ENCODE measurements around the gene NUP93. TPM values are rescaled to one million over a fixed set of nuclear protein-coding genes. Genes with fewer than 3 reads are reported as not detected.
"Not testable (repeated sequence)": the region's sequence is repeated elsewhere in the genome, so short reads cannot be mapped to it uniquely, and the experiment has no call there.

NUP93 gene
- total and polyA plus RNA-seq, 2 of the 8 experiments (the other 6 are each of a cell fraction or from before 2014, with no cell fraction given): 147 to 201 TPM

- no peak for TF ChIP-seq EZH2 (IDR thresholded peaks at IDR 0.05; ENCODE audit: low read depth, low read length, severe bottlenecking)
- TF ChIP-seq PHF8 (conservative IDR thresholded peaks at IDR 0.05; ENCODE audit: low read depth, low read length): no peak
- TF ChIP-seq CTBP2 (IDR thresholded peaks at IDR 0.05; ENCODE audit: borderline replicate concordance, insufficient read depth, insufficient read length, low read length): no peak
- TF ChIP-seq RAD21 (IDR thresholded peaks at IDR 0.05 in 1 of 2, conservative IDR thresholded peaks at IDR 0.05 in 1 of 2; ENCODE audit: low read depth in 2 of 2, low read length in 2 of 2): no peak
Observed at GRCh38 chr16:56810954-56811353, 81.0 kb downstream of the NUP93 start (continued).

DNA sequence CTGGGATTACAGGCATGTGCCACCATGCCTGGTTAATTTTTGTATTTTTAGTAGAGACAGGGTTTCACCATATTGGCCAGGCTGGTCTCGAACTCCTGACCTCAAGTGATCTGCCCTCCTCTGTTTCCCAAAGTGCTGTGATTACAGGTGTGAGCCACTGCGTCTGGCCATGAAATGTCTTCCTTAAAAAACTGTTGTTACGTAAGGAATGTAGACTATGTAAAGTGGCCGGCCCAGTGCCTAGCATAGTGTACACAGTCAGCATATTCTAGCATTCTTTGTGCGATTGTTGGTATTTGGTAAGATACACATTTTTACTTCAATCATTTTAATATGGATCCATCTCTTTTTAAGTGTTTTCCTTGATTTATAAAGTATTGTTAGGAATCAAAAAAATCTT lies 81.7 kb downstream of the NUP93 start:
- H2AK5ac ChIP-seq (ENCODE audit: low read depth, low read length); H3K36me3 ChIP-seq (ENCODE audit: control insufficient read depth in 2 of 4, insufficient read depth in 4 of 4, low read length in 3 of 4); H3K23ac ChIP-seq (ENCODE audit: insufficient read length); H2BK120ac ChIP-seq (replicated peaks; ENCODE audit: low read depth, low read length); H4K20me1 ChIP-seq (replicated peaks in 1 of 2; ENCODE audit: control insufficient read depth in 1 of 2, insufficient read depth in 2 of 2, low read length in 2 of 2); H2BK12ac ChIP-seq (ENCODE audit: low read depth, low read length); H2BK15ac ChIP-seq (ENCODE audit: low read length); H3K14ac ChIP-seq (ENCODE audit: insufficient read length); H2AFZ ChIP-seq (ENCODE audit: low read length); H3K79me2 ChIP-seq (ENCODE audit: control insufficient read depth in 1 of 2, insufficient read depth in 2 of 2, low read length in 2 of 2); H3K56ac ChIP-seq (replicated peaks; ENCODE audit: insufficient read length, low read depth, low read length); H3K4me3 ChIP-seq (ENCODE audit: extremely low read depth in 1 of 4, insufficient read depth in 2 of 4, low read depth in 3 of 4, low read length in 4 of 4); DNase-seq (ENCODE audit: low read depth in 1 of 2, low spot score in 2 of 2); H3K79me1 ChIP-seq (ENCODE audit: low read depth, low read length); H4K8ac ChIP-seq (ENCODE audit: extremely low read depth, insufficient read depth, low read length); H3K27me3 ChIP-seq (replicated peaks in 1 of 4; ENCODE audit: control insufficient read depth in 3 of 4, extremely low read depth in 1 of 4, insufficient read depth in 3 of 4, low read length in 3 of 4); CTCF ChIA-PET (ENCODE audit: partially characterized antibody); H3K4me2 ChIP-seq (ENCODE audit: insufficient read depth in 1 of 2, low read depth in 2 of 2, low read length in 2 of 2); H3K23me2 ChIP-seq (ENCODE audit: low read depth, low read length); H3K9ac ChIP-seq (replicated peaks in 1 of 4; ENCODE audit: extremely low read depth in 1 of 4, low read depth in 3 of 4, low read length in 3 of 4); H2BK20ac ChIP-seq (ENCODE audit: low read length); H3K18ac ChIP-seq (ENCODE audit: extremely low read depth, low read length); FAIRE-seq; H3K4me1 ChIP-seq (replicated peaks in 1 of 4; ENCODE audit: control insufficient read depth in 3 of 4, insufficient read depth in 4 of 4, low read length in 3 of 4); H4K91ac ChIP-seq (replicated peaks; ENCODE audit: insufficient read length, low read length); H4K5ac ChIP-seq (ENCODE audit: insufficient read length, low read depth, low read length); H3K27ac ChIP-seq (ENCODE audit: low read depth, low read length); H3K9me3 ChIP-seq (ENCODE audit: insufficient read depth in 2 of 2, low read depth in 1 of 2, low read length in 1 of 2); H3K4ac ChIP-seq (replicated peaks; ENCODE audit: insufficient read length, low read depth, low read length); H2BK5ac ChIP-seq (ENCODE audit: low read depth, low read length): not testable (repeated sequence)
- WGBS, 2 experiments (ENCODE audit: extremely low coverage in 1 of 2, insufficient coverage in 1 of 2, insufficient read length in 1 of 2, insufficient replicate concordance in 2 of 2, low coverage in 1 of 2, low lambda C conversion rate in 2 of 2, missing lambda C conversion rate in 1 of 2): 89% methylated on average over 5 of the region's 5 CpGs; no CpG with 5 or more reads in 1 of the 2 experiments
- POLR2A ChIA-PET (ENCODE audit: partially characterized antibody): interaction anchor here (0.8 kb wide), 1 partner anchor 34 kb away, joined by 3 read pairs; no protein-coding TSS in a partner anchor

Data from H1 (cell line).